K562 (cell line): Measurements from ENCODE around the gene DALRD3. TPM values are rescaled to one million over a fixed set of nuclear protein-coding genes. Genes with fewer than 3 reads are reported as not detected.

Experiments used
- CREM ChIP-seq: IDR thresholded peaks from 2 replicates; pipeline ENCODE4 v1.6.1; 2014; ENCODE audit warnings: antibody characterized with exemption, low read depth
- SNRNP70 ChIP-seq: fragments of 200-400 bp; formaldehyde crosslinking; optimal IDR thresholded peaks from 2 replicates; pipeline ENCODE3; 2017; ENCODE audit warnings: low read depth, low read length
- THRAP3 ChIP-seq: fragments of 450-650 bp; IDR thresholded peaks from 2 replicates; pipeline ENCODE4 v1.6.1; 2016; ENCODE audit warnings: mild to moderate bottlenecking, inconsistent platforms, borderline replicate concordance
- ZBTB7A ChIP-seq: IDR thresholded peaks from 2 replicates; pipeline ENCODE4 v1.6.1; 2011; ENCODE audit warnings: low read depth, mild to moderate bottlenecking, low read length, moderate library complexity, borderline replicate concordance; ENCODE audit not compliant: control insufficient read depth
- ZNF165 ChIP-seq: fragments of 250-450 bp; sonication (Bioruptor Pico); IDR thresholded peaks from 2 replicates; pipeline ENCODE4 v1.4.0; 2020; ENCODE audit warnings: borderline replicate concordance
- polyA plus RNA-seq, 8 experiments: library from polyadenylated mRNA; depleted of rRNA in 4 of 8; stranded (reverse) in 5 of 8; unstranded in 3 of 8; fragments of >200 nt; fragmentation: Nextera tagmentation in 2 of 8; fragmentation: Illumina TruSeq in 1 of 8; extraction: Ambion mirVana in 2 of 8; extraction: Trizol in 1 of 8; gene quantifications; 2 replicates each; pipeline versions ENCODE4 v1.2.1 to v1.2.3, GENCODE V29; 2011 to 2014; ENCODE audit warnings: inconsistent platforms in 1 of 8, missing spikeins in 1 of 8
- total RNA-seq, 7 experiments: library from RNA; depleted of rRNA in 6 of 7; stranded (reverse); fragments of >200 nt in 6 of 7; fragmentation: Illumina TruSeq in 2 of 7; extraction: Trizol in 2 of 7; gene quantifications; 2 replicates each; pipeline versions ENCODE4 v1.2.1 to v1.2.3, GENCODE V29; 2011 to 2021; ENCODE audit warnings: low replicate concordance in 1 of 7
- TF ChIP-seq, protein P1 (sequence below), 2 experiments: fragments of 450-650 bp; IDR thresholded peaks; 2 replicates each; pipeline ENCODE4 v1.6.1; 2016; ENCODE audit warnings: mild to moderate bottlenecking in 2 of 2, borderline replicate concordance in 1 of 2, low read depth in 1 of 2, moderate library complexity in 1 of 2
- TF ChIP-seq, protein P2 (sequence below): sonication (generic); formaldehyde crosslinking; IDR thresholded peaks from 2 replicates; pipeline ENCODE4 v1.8.1; 2023; ENCODE audit warnings: missing genetic modification reagents, mild to moderate bottlenecking, borderline replicate concordance
- TF ChIP-seq, protein P3 (sequence below): sonication (generic); formaldehyde crosslinking; IDR thresholded peaks from 2 replicates; pipeline ENCODE4 v1.8.1; 2023; ENCODE audit warnings: mild to moderate bottlenecking, missing genetic modification reagents

Gene DALRD3
- total and polyA plus RNA-seq, 9 of the 15 experiments (the other 6 are each of a cell fraction or from before 2014, with no cell fraction given) = 6.6 to 31.3 (median 14.4) TPM

DNA sequence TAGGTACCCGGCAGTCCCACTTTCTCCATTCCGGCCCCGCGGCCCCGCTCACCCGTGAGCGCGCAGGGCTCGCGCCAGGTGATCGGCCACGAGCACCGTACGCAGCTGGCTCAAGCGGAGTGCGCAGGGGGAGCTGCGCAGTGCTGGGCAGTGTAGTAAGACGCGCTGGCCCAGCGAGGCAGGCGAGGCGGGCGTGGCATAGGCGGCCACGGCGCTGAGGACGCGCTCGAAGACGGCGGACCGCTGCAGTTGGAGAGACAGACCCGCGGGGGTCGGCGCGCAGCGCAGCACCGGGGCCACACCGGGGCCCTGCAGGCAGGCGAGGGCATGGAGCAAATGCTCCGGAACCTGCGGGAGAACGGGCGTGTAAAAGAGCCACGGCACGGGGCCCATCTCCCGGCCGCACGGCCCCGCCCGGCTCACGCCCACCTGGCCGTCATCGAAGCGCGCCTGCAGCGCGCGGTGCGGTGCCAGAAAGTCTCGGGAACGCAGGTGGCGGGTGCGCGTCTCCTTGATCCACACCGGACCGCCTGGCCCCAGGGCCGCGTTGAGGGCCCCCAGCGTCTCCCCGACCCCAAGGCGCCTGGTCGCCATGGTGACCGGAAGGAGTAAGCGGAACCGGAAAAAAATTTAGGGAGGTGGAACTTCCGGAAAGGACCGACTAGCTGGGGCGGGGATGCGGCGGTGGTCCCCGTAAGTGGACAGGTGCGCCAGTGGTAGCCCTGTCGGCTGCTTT, at the start of gene DALRD3 (continued):
- TF ChIP-seq, protein P1, sequence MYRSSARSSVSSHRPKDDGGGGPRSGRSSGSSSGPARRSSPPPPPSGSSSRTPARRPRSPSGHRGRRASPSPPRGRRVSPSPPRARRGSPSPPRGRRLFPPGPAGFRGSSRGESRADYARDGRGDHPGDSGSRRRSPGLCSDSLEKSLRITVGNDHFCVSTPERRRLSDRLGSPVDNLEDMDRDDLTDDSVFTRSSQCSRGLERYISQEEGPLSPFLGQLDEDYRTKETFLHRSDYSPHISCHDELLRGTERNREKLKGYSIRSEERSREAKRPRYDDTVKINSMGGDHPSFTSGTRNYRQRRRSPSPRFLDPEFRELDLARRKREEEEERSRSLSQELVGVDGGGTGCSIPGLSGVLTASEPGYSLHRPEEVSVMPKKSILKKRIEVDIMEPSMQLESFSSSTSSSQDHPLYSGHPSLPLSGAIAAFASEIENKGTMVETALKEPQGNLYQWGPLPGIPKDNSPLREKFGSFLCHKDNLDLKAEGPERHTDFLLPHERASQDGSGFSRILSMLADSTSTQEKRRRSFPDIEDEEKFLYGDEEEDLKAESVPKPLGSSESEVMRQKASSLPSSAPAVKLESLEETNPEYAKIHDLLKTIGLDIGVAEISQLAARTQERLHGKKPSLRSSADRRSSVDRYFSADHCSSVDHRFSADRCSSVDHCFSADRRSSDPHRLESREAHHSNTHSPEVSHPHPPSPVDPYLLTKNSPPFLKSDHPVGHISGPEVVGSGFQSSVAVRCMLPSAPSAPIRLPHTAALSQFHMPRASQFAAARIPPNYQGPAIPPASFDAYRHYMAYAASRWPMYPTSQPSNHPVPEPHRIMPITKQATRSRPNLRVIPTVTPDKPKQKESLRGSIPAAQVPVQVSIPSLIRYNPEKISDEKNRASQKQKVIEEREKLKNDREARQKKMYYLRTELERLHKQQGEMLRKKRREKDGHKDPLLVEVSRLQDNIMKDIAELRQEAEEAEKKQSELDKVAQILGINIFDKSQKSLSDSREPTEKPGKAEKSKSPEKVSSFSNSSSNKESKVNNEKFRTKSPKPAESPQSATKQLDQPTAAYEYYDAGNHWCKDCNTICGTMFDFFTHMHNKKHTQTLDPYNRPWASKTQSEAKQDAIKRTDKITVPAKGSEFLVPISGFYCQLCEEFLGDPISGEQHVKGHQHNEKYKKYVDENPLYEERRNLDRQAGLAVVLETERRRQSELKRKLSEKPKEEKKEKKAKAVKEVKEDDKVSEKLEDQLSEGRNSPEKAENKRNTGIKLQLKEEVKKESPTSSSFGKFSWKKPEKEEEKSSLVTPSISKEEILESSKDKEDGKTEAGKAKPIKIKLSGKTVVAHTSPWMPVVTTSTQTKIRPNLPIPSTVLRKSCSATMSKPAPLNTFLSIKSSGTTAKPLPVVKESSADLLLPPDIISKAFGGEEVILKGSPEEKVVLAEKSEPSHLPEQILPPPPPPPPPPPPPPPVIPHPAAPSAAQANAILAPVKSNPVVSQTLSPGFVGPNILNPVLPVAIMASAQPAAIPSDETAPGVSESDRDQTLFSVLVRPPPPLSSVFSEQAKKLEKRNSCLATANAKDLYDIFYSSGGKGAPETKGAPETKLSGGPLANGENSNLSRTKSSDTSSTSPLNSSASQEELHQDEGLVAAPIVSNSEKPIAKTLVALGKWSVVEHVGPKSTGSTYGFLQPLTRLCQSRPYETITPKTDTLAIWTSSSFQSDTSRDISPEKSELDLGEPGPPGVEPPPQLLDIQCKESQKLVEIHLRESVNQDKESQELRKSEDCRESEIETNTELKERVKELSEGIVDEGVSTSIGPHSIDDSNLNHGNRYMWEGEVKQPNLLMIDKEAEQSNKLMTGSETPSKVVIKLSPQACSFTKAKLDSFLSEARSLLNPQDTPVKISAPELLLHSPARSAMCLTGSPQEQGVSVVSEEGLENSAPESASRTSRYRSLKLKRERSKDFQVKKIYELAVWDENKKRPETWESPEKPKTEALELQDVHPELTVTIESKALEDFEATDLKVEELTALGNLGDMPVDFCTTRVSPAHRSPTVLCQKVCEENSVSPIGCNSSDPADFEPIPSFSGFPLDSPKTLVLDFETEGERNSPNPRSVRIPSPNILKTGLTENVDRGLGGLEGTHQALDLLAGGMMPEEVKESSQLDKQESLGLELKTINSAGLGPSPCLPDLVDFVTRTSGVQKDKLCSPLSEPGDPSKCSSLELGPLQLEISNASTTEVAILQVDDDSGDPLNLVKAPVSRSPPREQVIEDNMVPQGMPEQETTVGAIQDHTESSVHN (IDR thresholded peaks at IDR 0.05; ENCODE audit: borderline replicate concordance in 1 of 2, low read depth in 1 of 2) = no peak
- TF ChIP-seq SNRNP70 (no peak), ZBTB7A (peak; percentile 61; the same call in 1 of the 2 replicates), THRAP3 (no peak), ZNF165 (CRISPR knock-in tag) (no peak), CREM (peak; percentile 95)
- TF ChIP-seq, protein P2, sequence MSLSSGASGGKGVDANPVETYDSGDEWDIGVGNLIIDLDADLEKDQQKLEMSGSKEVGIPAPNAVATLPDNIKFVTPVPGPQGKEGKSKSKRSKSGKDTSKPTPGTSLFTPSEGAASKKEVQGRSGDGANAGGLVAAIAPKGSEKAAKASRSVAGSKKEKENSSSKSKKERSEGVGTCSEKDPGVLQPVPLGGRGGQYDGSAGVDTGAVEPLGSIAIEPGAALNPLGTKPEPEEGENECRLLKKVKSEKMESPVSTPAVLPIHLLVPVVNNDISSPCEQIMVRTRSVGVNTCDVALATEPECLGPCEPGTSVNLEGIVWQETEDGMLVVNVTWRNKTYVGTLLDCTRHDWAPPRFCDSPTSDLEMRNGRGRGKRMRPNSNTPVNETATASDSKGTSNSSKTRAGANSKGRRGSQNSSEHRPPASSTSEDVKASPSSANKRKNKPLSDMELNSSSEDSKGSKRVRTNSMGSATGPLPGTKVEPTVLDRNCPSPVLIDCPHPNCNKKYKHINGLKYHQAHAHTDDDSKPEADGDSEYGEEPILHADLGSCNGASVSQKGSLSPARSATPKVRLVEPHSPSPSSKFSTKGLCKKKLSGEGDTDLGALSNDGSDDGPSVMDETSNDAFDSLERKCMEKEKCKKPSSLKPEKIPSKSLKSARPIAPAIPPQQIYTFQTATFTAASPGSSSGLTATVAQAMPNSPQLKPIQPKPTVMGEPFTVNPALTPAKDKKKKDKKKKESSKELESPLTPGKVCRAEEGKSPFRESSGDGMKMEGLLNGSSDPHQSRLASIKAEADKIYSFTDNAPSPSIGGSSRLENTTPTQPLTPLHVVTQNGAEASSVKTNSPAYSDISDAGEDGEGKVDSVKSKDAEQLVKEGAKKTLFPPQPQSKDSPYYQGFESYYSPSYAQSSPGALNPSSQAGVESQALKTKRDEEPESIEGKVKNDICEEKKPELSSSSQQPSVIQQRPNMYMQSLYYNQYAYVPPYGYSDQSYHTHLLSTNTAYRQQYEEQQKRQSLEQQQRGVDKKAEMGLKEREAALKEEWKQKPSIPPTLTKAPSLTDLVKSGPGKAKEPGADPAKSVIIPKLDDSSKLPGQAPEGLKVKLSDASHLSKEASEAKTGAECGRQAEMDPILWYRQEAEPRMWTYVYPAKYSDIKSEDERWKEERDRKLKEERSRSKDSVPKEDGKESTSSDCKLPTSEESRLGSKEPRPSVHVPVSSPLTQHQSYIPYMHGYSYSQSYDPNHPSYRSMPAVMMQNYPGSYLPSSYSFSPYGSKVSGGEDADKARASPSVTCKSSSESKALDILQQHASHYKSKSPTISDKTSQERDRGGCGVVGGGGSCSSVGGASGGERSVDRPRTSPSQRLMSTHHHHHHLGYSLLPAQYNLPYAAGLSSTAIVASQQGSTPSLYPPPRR = no peak
- TF ChIP-seq, protein P3, sequence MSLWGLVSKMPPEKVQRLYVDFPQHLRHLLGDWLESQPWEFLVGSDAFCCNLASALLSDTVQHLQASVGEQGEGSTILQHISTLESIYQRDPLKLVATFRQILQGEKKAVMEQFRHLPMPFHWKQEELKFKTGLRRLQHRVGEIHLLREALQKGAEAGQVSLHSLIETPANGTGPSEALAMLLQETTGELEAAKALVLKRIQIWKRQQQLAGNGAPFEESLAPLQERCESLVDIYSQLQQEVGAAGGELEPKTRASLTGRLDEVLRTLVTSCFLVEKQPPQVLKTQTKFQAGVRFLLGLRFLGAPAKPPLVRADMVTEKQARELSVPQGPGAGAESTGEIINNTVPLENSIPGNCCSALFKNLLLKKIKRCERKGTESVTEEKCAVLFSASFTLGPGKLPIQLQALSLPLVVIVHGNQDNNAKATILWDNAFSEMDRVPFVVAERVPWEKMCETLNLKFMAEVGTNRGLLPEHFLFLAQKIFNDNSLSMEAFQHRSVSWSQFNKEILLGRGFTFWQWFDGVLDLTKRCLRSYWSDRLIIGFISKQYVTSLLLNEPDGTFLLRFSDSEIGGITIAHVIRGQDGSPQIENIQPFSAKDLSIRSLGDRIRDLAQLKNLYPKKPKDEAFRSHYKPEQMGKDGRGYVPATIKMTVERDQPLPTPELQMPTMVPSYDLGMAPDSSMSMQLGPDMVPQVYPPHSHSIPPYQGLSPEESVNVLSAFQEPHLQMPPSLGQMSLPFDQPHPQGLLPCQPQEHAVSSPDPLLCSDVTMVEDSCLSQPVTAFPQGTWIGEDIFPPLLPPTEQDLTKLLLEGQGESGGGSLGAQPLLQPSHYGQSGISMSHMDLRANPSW (CRISPR knock-in tag) = no peak
